ENCODE measurements around the gene HIC2.

The HIC2 gene

DNA sequence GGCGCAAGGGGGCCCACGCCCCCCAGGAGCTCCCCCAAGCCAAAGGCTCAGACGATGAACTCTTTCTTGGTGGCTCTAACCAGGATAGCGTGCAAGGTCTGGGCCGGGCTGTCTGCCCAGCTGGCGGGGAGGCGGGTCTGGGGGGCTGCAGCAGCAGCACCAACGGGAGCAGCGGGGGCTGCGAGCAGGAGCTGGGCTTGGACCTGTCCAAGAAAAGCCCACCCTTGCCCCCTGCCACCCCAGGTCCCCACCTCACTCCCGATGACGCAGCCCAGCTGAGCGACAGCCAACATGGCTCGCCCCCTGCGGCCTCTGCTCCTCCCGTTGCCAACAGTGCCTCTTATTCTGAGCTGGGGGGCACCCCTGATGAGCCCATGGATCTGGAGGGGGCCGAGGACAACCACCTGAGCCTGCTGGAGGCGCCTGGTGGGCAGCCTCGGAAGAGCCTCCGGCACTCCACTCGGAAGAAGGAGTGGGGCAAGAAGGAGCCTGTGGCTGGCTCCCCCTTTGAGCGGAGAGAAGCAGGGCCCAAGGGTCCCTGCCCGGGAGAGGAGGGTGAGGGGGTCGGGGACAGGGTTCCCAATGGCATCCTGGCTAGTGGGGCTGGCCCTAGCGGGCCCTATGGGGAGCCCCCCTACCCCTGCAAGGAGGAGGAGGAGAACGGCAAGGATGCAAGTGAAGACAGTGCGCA lies 28.4 kb downstream of the HIC2 start:
- DNase-seq (ENCODE audit: insufficient read length), result no peak
- TF ChIP-seq POLR2AphosphoS5 (IDR thresholded peaks at IDR 0.05; ENCODE audit: low read depth, low read length) (no peak), TAF1 (IDR thresholded peaks at IDR 0.05; ENCODE audit: borderline replicate concordance, low read depth, low read length) (no peak), POLR2A (IDR thresholded peaks at IDR 0.05; ENCODE audit: low read depth, low read length) (no peak)
- no peak for FAIRE-seq

DNA sequence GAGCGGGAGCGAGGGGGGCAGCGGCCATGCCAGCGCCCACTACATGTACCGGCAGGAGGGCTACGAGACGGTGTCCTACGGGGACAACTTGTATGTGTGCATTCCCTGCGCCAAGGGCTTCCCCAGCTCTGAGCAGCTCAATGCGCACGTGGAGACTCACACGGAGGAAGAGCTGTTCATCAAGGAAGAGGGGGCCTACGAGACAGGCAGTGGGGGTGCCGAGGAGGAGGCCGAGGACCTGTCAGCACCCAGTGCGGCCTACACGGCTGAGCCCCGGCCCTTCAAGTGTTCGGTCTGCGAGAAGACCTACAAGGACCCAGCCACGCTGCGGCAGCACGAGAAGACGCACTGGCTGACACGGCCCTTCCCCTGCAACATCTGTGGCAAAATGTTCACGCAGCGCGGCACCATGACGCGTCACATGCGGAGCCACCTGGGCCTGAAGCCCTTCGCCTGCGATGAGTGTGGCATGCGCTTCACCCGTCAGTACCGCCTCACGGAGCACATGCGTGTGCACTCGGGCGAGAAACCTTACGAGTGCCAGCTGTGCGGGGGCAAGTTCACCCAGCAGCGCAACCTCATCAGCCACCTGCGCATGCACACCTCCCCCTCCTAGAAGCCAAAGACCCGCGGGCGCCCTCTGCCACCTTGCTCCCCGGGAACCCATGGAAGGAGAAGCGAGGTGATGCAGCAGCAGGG lies 29.1 kb downstream of the HIC2 start:
- FAIRE-seq (no peak), DNase-seq (ENCODE audit: insufficient read length) (no peak)
- TF ChIP-seq POLR2AphosphoS5 (IDR thresholded peaks at IDR 0.05; ENCODE audit: low read depth, low read length) (no peak), TAF1 (IDR thresholded peaks at IDR 0.05; ENCODE audit: borderline replicate concordance, low read depth, low read length) (no peak), POLR2A (IDR thresholded peaks at IDR 0.05; ENCODE audit: low read depth, low read length) (no peak)

DNA sequence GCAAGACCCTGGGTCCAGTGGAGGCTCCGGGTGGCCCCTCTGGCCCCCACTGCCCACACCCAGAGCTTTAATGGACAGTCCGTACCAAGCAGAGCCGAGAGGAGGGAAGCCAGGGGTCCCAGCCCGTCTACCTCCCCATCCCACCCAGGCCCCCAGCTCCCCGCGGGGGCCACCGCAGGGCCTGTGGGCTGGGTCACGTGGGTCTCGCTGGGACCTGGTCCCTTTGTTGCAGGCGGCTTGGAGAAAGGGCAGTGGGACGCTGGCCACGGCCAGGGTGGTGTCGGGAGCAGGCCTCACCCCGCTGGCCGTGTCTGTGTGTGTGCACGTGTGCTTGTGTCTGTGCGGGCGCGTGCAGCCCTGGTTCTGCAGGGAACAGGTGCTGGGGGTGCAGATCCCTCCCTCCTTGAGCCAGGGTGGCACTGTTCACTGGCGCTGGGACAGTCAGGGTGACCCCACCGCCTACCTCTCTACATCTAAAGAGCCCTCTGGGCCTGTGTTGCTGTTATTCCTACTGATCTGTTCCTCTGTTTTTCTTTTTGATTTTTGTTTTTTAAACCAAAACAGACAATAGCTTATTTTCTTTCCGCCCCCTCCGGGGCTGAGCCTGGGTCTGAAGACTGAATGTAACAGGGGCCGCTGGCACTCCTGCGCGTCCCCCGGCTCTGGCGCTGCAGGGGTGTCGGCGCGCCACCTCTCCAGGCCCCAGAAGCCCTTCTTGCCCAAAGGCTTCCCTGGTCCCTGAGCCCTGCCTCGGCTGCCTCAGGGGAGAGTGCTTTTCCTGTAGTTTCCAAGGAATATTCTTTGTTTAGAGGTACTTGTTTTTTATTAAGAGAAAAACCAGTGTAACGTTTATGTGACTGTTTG lies 29.9 kb downstream of the HIC2 start:
- TF ChIP-seq TAF1 (IDR thresholded peaks at IDR 0.05; ENCODE audit: borderline replicate concordance, low read depth, low read length), result no peak
- no peak for TF ChIP-seq POLR2A (IDR thresholded peaks at IDR 0.05; ENCODE audit: low read depth, low read length)
- TF ChIP-seq POLR2AphosphoS5 (IDR thresholded peaks at IDR 0.05; ENCODE audit: low read depth, low read length), result no peak
- FAIRE-seq (no peak), DNase-seq (ENCODE audit: insufficient read length) (no peak)

DNA sequence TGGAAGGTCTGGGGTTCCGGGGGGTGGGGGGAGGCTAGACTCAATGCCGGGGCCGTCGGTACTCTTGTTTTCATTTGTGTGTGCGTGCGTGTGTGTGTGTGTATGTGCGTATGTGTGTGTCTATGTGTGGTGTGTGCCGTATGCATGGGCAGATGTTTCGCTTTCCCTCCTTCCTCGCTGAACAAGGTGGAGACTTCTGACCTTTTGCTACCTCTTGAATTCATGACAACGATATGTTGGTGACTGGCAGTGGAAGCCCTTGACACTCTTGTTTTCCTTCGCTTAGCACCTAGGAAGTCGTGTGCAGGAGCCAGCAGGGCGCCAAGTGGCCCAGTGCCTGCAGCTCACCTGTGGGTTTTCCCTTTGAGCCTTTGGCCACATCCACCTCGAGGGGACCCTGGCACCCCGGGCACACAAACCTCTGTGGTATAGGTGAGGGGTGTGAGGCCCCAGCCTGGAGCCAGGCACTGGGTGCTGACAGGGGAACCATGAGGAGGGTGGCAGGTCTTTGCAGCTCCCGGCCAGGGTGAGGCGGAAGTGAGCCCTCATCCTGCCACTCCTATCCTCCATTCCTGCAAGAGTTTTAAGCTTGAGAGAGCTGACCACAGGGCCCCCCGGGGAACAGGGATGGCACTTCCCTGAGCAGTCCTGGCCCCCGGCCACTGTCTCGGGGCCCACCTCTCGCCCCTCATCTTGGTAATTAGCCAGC lies 30.7 kb downstream of the HIC2 start:
- FAIRE-seq (no peak), DNase-seq (ENCODE audit: insufficient read length) (no peak)
- TF ChIP-seq TAF1 (IDR thresholded peaks at IDR 0.05; ENCODE audit: borderline replicate concordance, low read depth, low read length) (no peak), POLR2A (IDR thresholded peaks at IDR 0.05; ENCODE audit: low read depth, low read length) (no peak), POLR2AphosphoS5 (IDR thresholded peaks at IDR 0.05; ENCODE audit: low read depth, low read length) (no peak)

DNA sequence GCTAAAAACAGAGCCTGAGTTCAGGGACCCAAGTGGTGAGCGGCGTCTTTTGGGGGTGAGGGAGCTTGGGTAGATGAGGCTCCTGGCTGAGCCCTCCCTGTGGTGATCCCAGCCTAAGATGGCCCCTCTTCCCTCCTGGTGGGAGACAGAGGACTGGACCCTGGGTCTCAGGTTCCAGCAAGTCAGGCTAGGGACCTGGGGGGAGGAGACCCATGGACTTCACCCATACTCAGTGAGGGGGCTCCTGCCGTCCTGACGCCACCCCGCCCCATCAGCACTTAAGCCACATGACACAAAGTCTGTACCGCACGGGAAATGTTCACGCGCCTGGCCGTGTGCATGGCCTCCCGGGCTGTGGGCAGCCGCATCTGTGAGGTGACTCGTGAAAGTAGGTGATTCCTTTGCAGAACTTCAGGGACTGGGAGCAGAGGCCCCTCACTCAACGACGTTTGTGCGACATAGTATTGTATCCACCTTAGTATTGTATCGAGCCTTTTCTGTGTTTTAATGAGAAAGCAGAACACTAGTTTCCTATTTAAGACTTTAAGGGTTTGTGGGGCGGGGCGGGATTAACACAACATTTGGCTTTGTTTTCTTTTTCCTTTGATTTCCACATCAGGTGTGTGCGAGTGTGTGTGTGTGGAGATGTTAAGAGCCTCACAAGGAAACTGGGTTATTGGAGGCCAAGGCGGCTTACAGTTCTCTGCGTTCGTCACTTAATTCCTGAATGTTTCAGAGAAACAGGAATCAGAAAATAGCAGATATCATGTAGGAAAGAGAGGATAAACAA lies 31.7 kb downstream of the HIC2 start:
- no peak for DNase-seq (ENCODE audit: insufficient read length)
- FAIRE-seq, result no peak
- TF ChIP-seq POLR2AphosphoS5 (IDR thresholded peaks at IDR 0.05; ENCODE audit: low read depth, low read length) (no peak), TAF1 (IDR thresholded peaks at IDR 0.05; ENCODE audit: borderline replicate concordance, low read depth, low read length) (no peak), POLR2A (IDR thresholded peaks at IDR 0.05; ENCODE audit: low read depth, low read length) (no peak)

DNA sequence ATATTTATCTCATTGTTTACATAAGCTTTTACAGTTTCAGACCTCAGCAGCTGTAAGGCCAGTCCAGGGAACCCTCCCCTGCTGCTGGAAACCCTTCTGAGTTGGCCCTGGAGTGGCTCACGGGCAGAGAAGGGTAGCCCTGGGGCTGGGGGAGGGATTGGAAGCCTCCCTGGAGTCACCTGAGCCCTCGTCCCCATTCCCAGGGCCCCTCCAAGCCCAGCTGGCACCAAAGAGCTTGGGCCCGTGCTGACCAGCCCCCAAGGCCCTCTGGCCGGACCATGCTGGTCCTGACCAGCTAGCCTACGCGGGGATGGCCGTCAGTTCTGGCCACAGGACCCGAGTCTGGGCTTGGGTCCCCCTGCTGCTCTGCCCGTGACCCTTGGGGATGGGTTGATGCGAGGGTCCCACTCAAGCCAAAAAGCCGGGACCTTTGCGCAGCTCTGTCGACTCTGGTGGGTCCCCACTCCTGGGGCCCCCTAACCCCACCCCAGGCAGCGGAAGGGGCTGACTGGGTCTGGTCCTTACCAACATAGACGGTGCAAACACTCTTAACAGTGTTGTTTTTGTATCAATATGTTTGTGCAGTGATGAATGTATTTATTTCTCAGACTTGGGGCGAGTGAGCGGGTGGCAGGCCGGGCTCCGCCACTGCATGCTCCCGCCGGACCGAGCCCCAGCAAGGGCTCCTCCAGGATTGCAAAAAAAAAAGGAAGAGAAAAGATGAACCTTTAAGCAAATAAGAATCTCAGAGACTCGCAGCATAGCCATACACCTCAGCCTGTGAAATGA lies 32.6 kb downstream of the HIC2 start:
- FAIRE-seq (no peak), DNase-seq (ENCODE audit: insufficient read length) (no peak)
- TF ChIP-seq POLR2AphosphoS5 (IDR thresholded peaks at IDR 0.05; ENCODE audit: low read depth, low read length), result no peak
- no peak for TF ChIP-seq TAF1 (IDR thresholded peaks at IDR 0.05; ENCODE audit: borderline replicate concordance, low read depth, low read length)
- no peak for TF ChIP-seq POLR2A (IDR thresholded peaks at IDR 0.05; ENCODE audit: low read depth, low read length)

DNA sequence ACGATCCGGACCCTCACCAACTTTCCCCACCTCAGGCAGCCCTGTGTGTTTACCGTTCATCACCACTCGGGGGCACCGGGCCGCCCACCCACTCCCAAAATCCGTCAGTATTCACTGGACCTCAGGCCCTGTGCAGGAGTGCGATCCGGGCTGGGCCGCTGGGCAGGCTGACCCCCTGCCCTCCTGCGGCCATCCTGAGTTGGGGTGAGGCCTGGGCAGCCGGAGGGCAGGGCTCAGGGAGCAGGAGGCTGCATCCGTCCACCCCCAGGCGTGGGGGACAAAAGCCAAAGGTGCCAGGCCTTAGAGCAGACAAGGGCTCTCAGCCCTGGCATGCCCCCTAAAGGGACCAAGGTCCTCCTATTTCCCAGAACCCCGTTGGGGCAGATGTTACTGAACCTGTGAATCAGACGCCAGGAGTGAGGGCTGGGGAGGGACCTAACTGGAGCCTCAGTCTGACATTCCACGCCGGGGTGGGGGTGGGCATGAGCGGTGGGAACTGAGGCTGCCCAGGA lies 33.2 kb downstream of the HIC2 start:
- TF ChIP-seq POLR2AphosphoS5 (IDR thresholded peaks at IDR 0.05; ENCODE audit: low read depth, low read length), result no peak
- no peak for TF ChIP-seq TAF1 (IDR thresholded peaks at IDR 0.05; ENCODE audit: borderline replicate concordance, low read depth, low read length)
- TF ChIP-seq POLR2A (IDR thresholded peaks at IDR 0.05; ENCODE audit: low read depth, low read length), result no peak
- DNase-seq (ENCODE audit: insufficient read length) (no peak), FAIRE-seq (no peak)

DNA sequence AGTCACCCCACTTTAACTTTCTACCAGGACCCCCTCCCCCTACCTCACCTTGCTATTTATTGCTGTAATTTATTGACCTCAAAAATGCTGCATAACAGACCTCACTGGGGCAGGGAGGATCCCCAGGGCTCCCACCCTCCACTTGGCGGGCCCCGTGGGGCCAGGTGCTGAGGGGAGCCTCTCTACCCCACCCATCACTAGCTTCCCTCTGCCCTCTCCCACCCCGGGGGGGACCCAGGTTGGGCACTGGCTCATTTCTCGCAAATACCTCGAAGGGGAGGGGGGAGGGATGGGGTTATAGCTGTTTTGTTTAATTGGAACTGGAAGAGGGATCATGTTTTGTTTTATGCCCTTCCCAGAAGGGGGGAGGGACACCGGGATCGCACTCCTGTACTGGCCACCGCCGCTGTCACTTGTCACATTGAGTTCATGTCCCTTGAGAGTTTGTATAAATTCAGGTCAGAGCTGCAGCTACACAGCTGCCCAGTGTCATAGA lies 33.7 kb downstream of the HIC2 start:
- FAIRE-seq, result no peak
- TF ChIP-seq POLR2AphosphoS5 (IDR thresholded peaks at IDR 0.05; ENCODE audit: low read depth, low read length) (no peak), TAF1 (IDR thresholded peaks at IDR 0.05; ENCODE audit: borderline replicate concordance, low read depth, low read length) (no peak), POLR2A (IDR thresholded peaks at IDR 0.05; ENCODE audit: low read depth, low read length) (no peak)
- DNase-seq (ENCODE audit: insufficient read length), result no peak

Measured in GM12892 (cell line).